Spleen (tissue), 11 donors: ENCODE data around the gene GM2A. TPM values are rescaled to one million over a fixed set of nuclear protein-coding genes. Genes with fewer than 3 reads are reported as not detected.

Experiments used
- DNase-seq: peaks from one replicate; pipeline ENCODE4 v3.0.0-alpha.2; 2020
- H3K27ac ChIP-seq, 8 donors: fragments of 200-600 bp; sonication (generic) in 7 of 8; 1 replicate in 4 of 8; 2 replicates in 4 of 8; pipeline versions ENCODE4 v1.5.0 to v1.8.0; 2016 to 2021; ENCODE audit warnings: inconsistent platforms in 4 of 8, mild to moderate bottlenecking in 4 of 8, moderate library complexity in 1 of 8
- H3K27me3 ChIP-seq, 7 donors: fragments of 200-600 bp; sonication (generic) in 6 of 7; replicated peaks in 1 of 7; 1 replicate in 4 of 7; 2 replicates in 3 of 7; pipeline versions ENCODE4 v1.5.0 to v1.8.0; 2016 to 2021; ENCODE audit warnings: inconsistent platforms in 3 of 7, mild to moderate bottlenecking in 1 of 7
- H3K36me3 ChIP-seq, 6 donors: fragments of 200-600 bp; sonication (generic) in 5 of 6; 1 replicate in 4 of 6; 2 replicates in 2 of 6; pipeline versions ENCODE4 v1.5.0 to v1.8.0; 2016 to 2021; ENCODE audit warnings: inconsistent platforms in 2 of 6
- H3K4me1 ChIP-seq, 6 donors: fragments of 200-600 bp; sonication (generic) in 5 of 6; 1 replicate in 3 of 6; 2 replicates in 3 of 6; pipeline versions ENCODE4 v1.5.0 to v1.8.0; 2016 to 2021; ENCODE audit warnings: inconsistent platforms in 3 of 6
- H3K4me3 ChIP-seq, 8 donors: fragments of 200-600 bp; sonication (generic) in 7 of 8; 1 replicate in 4 of 8; 2 replicates in 4 of 8; pipeline versions ENCODE4 v1.5.0 to v1.8.0; 2016 to 2021; ENCODE audit warnings: inconsistent platforms in 4 of 8, mild to moderate bottlenecking in 4 of 8, moderate library complexity in 2 of 8
- H3K9me3 ChIP-seq, 8 donors: fragments of 200-600 bp; sonication (generic) in 7 of 8; 1 replicate in 4 of 8; 2 replicates in 4 of 8; pipeline versions ENCODE4 v1.5.0 to v1.8.0; 2016 to 2021; ENCODE audit warnings: inconsistent platforms in 4 of 8
- POLR2A ChIP-seq, 3 donors: fragments of 450-650 bp; IDR thresholded peaks; one replicate each; pipeline ENCODE4 v1.5.1; 2017; ENCODE audit warnings: antibody characterized with exemption in 3 of 3, mild to moderate bottlenecking in 1 of 3
- POLR2AphosphoS5 ChIP-seq, 3 donors: sonication (generic); formaldehyde crosslinking; IDR thresholded peaks; one replicate each; pipeline ENCODE4 v1.5.1; 2017; ENCODE audit warnings: antibody characterized with exemption in 3 of 3
- whole genome bisulfite sequencing, 5 donors: extraction: QIAGEN DNeasy Blood & Tissue Kit in 3 of 5; methylation state at CpG; one replicate each; pipeline versions ENCODE4 v1.1.5 to v1.1.7; 2013 to 2018; 5-methylcytosine and 5-hydroxymethylcytosine counted together
- intact Hi-C: fragments of 100-400 bp; cut with DNase I; formaldehyde crosslinking; loops from one replicate; pipeline ENCODE4 v1.15.0; 2023; ENCODE audit warnings: low total_unique reads
- polyA plus RNA-seq, 3 donors: library from polyadenylated mRNA; stranded (reverse); fragments of 200-250 nt; gene quantifications; one replicate each; pipeline ENCODE4 v1.2.1, GENCODE V29; 2013
- total RNA-seq, 7 donors: library from RNA; depleted of rRNA in 3 of 7; stranded (reverse); fragments of >200 nt in 3 of 7; fragmentation: NEBNext Ultra II Directional in 4 of 7; extraction: Animal tissue kit (Norgen Biotek cat#: 25700) in 4 of 7; gene quantifications; one replicate each; pipeline versions ENCODE4 v1.1.0 to v1.2.1, GENCODE V29; 2016 to 2021
- TF ChIP-seq, protein P1 (sequence below), 11 experiments: fragments of 200-600 bp in 7 of 11; fragments of 450-650 bp in 4 of 11; sonication (generic) in 4 of 11; IDR thresholded peaks in 8 of 11; conservative IDR thresholded peaks in 3 of 11; 1 replicate in 7 of 11; 2 replicates in 4 of 11; pipeline versions ENCODE4 v1.4.0 to v1.8.0; 2016 to 2021; ENCODE audit warnings: antibody characterized with exemption in 11 of 11, inconsistent platforms in 4 of 11, mild to moderate bottlenecking in 1 of 11
- donor health status: healthy with polysubstance abuse.
- donor health status: DM: no; HTN: no; CAD: no; lungs with moderate emphysema.
- donor health status: DM: no; HTN: no; CAD: no.
- donor health status: Bipolar disorder and iron deficiency.
- donor health status: healthy.
- donor health status: DM: no; HTN: no; CAD: no.
- donor health status: DM: yes; HTN: yes; CAD: no.

The GM2A gene
- total and polyA plus RNA-seq, 10 donors: 31.6 to 95.7 (median 71.4) TPM

DNA sequence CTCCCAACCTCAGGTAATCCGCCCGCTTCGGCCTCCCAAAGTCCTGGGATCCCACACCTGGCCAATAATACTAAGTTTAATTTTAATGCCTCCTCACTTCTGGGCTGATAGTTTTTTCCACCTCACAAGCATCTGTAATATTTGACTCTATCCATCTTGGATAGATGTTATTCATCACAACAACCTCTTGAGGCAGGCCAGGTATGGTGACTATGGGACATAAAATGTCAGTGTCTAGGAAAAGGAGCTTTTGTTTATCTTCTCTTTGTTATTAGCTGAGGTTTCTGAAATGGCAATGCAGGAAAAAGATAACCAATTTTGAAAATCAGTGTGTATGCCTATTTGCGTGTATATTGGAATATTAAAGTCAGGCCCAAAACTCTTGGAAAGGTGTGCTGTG lies 27.9 kb upstream of the GM2A start:
- Histone ChIP-seq H3K36me3 (peaks cover 0 to 20% (median 0%) of the 10 kb centered on the region in 6 donors), H3K4me3 (no peak overlapping the region), H3K27me3 (no peaks in the 10 kb centered on the region), H3K4me1 (peaks cover 30 to 72% (median 47%) of the 10 kb centered on the region in 6 donors), H3K27ac (peak overlapping the region in 6 of 8 donors; percentile 84 to 99 (median 96)), H3K9me3 (no peaks in the 10 kb centered on the region)
- TF ChIP-seq POLR2A (IDR thresholded peaks at IDR 0.05) (no peak), POLR2AphosphoS5 (IDR thresholded peaks at IDR 0.05) (no peak)
- TF ChIP-seq, protein P1, sequence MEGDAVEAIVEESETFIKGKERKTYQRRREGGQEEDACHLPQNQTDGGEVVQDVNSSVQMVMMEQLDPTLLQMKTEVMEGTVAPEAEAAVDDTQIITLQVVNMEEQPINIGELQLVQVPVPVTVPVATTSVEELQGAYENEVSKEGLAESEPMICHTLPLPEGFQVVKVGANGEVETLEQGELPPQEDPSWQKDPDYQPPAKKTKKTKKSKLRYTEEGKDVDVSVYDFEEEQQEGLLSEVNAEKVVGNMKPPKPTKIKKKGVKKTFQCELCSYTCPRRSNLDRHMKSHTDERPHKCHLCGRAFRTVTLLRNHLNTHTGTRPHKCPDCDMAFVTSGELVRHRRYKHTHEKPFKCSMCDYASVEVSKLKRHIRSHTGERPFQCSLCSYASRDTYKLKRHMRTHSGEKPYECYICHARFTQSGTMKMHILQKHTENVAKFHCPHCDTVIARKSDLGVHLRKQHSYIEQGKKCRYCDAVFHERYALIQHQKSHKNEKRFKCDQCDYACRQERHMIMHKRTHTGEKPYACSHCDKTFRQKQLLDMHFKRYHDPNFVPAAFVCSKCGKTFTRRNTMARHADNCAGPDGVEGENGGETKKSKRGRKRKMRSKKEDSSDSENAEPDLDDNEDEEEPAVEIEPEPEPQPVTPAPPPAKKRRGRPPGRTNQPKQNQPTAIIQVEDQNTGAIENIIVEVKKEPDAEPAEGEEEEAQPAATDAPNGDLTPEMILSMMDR (IDR thresholded peaks at IDR 0.05 in 8 of 11, conservative IDR thresholded peaks at IDR 0.05 in 3 of 11): no peak
- no peak for DNase-seq
- intact Hi-C loops: no loop called here
- 94 to 100% (median 97%) methylated on average over 4 of the region's 4 CpGs for WGBS, 5 donors

DNA sequence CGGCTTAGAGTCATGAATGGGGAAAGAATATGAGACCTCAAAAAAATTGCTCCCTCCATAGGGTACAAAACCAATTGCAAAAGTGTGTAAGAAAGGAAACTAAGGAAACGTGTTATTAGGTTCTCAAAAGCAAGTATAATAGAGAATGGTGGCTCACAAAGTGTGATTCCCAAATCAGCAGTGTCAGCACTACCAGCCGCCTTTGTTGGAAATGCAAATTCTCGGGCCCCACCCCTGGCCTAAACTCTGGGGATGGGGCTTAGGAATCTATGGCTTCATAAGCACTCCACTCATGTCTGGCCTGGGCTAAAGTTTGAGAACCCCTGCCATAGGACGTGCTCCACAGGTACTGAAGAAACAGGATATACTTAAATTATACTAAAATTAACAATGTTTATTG lies 27.5 kb upstream of the GM2A start:
- Histone ChIP-seq H3K27ac (peak overlapping the region in 4 of 8 donors; percentile 46 to 99 (median 97)), H3K27me3 (no peaks in the 10 kb centered on the region), H3K4me3 (no peak overlapping the region), H3K4me1 (peaks cover 26 to 68% (median 43%) of the 10 kb centered on the region in 6 donors), H3K36me3 (peaks cover 0 to 16% (median 0%) of the 10 kb centered on the region in 6 donors), H3K9me3 (no peaks in the 10 kb centered on the region)
- TF ChIP-seq POLR2AphosphoS5 (IDR thresholded peaks at IDR 0.05): no peak
- TF ChIP-seq, protein P1 (IDR thresholded peaks at IDR 0.05 in 8 of 11, conservative IDR thresholded peaks at IDR 0.05 in 3 of 11): no peak
- TF ChIP-seq POLR2A (IDR thresholded peaks at IDR 0.05): no peak
- intact Hi-C loops: no loop called here
- DNase-seq: no peak
- WGBS, 5 donors: 76 to 83% (median 78%) methylated on average over 5 of the region's 5 CpGs

DNA sequence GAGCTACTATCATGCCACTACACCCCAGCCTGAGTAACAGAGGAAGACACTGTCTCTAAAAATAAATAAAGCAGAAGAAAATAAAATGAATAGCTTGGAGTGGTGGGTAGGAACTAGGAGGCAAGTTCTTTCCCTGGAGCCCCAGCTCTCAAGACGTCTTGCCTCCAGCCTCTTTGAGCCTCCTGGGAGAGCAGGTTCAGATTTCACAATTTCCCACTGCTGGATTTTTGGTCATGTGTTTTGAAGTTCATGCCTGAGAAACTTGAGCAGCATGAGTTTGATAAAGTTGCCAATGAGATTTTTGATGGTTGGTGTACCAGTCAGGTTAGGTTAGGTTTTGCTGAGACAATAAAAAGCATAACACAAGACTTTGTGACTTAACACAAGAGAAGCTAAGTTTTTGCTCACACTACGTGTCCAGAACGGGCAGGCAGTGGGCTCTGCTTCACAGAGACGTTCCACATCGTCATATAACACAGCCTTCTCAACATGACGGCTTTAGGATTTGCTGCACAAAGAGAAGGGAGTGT lies 25.0 kb upstream of the GM2A start:
- no peaks in the 10 kb centered on the region for H3K36me3 ChIP-seq
- no peak overlapping the region for H3K27ac ChIP-seq
- H3K4me1 ChIP-seq: peaks cover 5 to 62% (median 21%) of the 10 kb centered on the region in 6 donors
- H3K9me3 ChIP-seq: no peaks in the 10 kb centered on the region
- intact Hi-C loops: no loop called here
- H3K4me3 ChIP-seq: no peak overlapping the region
- DNase-seq: no peak
- TF ChIP-seq POLR2AphosphoS5 (IDR thresholded peaks at IDR 0.05): no peak
- no peak for TF ChIP-seq POLR2A (IDR thresholded peaks at IDR 0.05)
- TF ChIP-seq, protein P1 (IDR thresholded peaks at IDR 0.05 in 8 of 11, conservative IDR thresholded peaks at IDR 0.05 in 3 of 11): no peak
- WGBS, 5 donors: 59 to 87% (median 67%) methylated on average over 6 of the region's 6 CpGs
- no peaks in the 10 kb centered on the region for H3K27me3 ChIP-seq

DNA sequence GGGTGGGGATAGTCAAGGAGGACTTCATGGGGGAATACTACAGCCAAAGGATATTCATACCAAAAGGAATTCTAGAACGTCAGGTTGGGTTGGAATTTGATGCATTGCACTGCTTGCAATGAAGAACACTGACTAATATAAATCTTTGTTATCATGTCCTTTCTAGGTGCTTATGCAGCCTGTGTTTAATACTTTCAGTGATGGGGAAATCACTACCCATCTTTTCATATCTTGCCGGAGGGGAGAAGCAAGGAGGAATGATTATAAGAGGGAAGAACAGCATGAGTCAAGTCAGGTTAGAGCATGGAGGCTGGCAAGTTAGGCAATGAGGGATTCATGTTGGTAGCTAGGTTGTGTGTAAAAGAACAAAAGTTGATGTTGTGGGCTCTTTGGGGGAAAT lies 24.0 kb upstream of the GM2A start:
- Histone ChIP-seq H3K27ac (no peak overlapping the region), H3K36me3 (no peaks in the 10 kb centered on the region), H3K9me3 (no peaks in the 10 kb centered on the region), H3K4me3 (no peak overlapping the region), H3K27me3 (no peaks in the 10 kb centered on the region), H3K4me1 (peaks cover 15 to 66% (median 28%) of the 10 kb centered on the region in 6 donors)
- intact Hi-C loops: no loop called here
- DNase-seq: no peak
- TF ChIP-seq, protein P1 (IDR thresholded peaks at IDR 0.05 in 8 of 11, conservative IDR thresholded peaks at IDR 0.05 in 3 of 11): no peak
- no peak for TF ChIP-seq POLR2AphosphoS5 (IDR thresholded peaks at IDR 0.05)
- TF ChIP-seq POLR2A (IDR thresholded peaks at IDR 0.05): no peak
- 90 to 95% (median 91%) methylated on average over 2 of the region's 2 CpGs for WGBS, 5 donors
